ENCODE data around the gene TTLL1.

DNA sequence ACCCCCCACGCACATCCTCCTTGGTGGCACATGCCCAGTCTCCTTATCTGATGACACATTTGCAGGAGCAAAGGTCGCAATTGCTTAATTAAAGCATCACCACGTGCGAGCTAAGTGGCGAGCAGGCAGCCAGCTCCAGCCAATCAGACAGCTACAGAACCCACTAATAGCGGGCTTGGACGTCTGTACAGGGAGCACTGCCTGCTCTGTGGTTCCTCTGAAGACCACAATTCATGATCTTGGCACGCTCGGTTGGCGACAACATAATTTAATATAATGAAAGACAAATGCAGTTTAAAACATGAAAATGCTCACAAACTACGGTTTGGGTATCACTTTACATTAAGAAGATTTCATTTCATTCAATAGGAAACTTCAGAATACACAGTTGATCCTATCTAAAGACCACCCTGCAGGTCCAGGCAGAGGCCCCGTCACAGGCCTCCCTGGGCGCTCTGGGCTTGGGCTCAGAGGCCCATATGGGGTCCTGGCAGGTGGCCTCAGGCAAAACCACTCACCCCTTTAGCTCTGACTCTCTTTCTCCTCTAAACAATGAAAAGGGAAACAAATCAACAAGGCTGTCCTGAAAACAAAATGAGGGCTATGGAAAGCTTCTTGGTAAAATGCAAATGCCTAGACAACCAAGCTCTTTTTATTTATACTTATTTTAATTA, 84.7 kb downstream of the TTLL1 start:
- TF ChIP-seq, protein P1, sequence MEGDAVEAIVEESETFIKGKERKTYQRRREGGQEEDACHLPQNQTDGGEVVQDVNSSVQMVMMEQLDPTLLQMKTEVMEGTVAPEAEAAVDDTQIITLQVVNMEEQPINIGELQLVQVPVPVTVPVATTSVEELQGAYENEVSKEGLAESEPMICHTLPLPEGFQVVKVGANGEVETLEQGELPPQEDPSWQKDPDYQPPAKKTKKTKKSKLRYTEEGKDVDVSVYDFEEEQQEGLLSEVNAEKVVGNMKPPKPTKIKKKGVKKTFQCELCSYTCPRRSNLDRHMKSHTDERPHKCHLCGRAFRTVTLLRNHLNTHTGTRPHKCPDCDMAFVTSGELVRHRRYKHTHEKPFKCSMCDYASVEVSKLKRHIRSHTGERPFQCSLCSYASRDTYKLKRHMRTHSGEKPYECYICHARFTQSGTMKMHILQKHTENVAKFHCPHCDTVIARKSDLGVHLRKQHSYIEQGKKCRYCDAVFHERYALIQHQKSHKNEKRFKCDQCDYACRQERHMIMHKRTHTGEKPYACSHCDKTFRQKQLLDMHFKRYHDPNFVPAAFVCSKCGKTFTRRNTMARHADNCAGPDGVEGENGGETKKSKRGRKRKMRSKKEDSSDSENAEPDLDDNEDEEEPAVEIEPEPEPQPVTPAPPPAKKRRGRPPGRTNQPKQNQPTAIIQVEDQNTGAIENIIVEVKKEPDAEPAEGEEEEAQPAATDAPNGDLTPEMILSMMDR (IDR thresholded peaks at IDR 0.05): no peak
- TF ChIP-seq POLR2A (IDR thresholded peaks at IDR 0.05): no peak

All from Peyer's patch (tissue), 4 donors.